Stimulated activated CD4-positive, alpha-beta T cell treated with anti-CD3 and anti-CD28 coated beads, Interleukin-1b, Interleukin-23, amount 100 ng/mL, for 24 hours (primary cell): ENCODE data around the gene P2RY12.

Experiments
- DNase-seq, 4 experiments: peaks; one replicate each; pipeline ENCODE4 v3.0.0-alpha.2; 2020; ENCODE audit warnings: low read depth in 4 of 4, low spot score in 1 of 4

P2RY12 gene

GRCh38 chr3:151384741-151385174, at the start of gene P2RY12:
P2RY12 (minus strand) TSS chr3:151384753; CDS start chr3:151338845, 45,908 bp downstream.
- DNase-seq, result no peak

DNA sequence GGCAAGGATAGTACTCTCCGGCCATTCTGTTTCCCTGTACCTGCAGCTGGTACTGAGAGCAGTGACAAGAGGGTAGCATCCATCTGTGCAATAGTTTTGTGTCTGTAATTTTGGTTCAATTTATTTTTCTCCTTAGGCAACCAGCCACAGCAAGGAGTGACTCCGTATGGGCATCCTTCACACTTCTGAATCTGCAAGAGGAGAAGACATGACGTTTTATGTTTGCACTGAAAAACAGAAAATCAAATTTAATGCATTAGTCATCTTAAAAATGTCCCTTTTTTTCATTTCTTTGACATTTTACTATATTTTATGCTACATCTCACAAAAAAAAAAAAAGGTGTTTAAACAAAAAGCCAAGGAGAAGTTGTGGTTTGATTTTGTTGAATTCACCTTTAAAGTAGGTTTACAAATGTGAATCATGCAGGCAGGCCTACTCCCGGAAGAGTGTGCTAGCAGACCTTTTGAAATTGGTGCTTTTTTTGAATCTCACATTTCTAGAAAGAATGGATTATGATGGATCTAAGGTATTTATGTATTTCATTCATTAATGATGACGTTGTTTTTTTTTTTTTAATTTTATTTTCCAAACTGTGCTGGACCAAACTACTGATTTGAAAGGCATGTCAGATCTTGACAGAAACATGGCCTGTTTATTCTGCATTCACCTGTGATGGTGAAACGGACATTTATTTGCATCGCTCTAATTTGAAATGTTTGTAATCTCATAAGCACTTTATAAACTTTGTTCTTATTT, 48.2 kb upstream of the P2RY12 start:
- no peak for DNase-seq

- DNase-seq, result no peak
Measured at GRCh38 chr3:151431940-151432339, 47.4 kb upstream of the P2RY12 start.

GRCh38 chr3:151430821-151431484, 46.4 kb upstream of the P2RY12 start:
- DNase-seq, result no peak

- no peak for DNase-seq
Measured at GRCh38 chr3:151428386-151428785, 43.8 kb upstream of the P2RY12 start.

GRCh38 chr3:151426341-151426657, 41.7 kb upstream of the P2RY12 start:
- no peak for DNase-seq

DNA sequence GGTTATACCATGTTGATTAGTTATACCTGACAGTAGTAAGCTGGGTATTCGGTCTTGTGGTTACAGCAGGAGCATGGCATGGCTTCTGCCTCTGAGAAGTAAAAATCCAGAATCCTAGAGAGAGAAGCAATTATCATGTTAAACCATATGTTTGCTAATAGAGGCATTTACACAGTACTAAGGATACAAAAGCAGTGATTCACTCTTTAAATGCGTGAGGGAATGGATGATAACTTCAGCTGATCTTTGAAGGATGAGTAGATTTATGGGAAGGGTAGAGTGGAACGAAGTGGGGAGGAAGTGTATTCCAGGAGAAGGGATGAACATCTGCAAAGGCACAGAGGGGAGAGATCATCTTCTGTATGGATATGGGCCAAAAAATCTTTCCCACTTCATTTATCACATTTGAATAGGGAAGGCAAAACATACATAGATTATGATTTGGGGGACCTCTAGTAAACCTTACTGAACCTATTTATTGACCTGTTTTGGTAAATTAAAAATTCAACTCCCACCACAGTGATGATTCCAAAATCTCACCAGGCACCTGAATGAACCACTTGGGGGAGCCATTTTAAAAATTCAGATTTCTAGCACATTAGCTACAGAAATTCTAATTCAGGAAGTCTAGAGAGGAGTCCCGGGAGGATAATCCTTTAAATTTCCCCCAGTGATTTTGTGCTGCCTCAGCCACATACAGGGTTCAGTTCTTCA, 41.2 kb upstream of the P2RY12 start:
- no peak for DNase-seq

DNA sequence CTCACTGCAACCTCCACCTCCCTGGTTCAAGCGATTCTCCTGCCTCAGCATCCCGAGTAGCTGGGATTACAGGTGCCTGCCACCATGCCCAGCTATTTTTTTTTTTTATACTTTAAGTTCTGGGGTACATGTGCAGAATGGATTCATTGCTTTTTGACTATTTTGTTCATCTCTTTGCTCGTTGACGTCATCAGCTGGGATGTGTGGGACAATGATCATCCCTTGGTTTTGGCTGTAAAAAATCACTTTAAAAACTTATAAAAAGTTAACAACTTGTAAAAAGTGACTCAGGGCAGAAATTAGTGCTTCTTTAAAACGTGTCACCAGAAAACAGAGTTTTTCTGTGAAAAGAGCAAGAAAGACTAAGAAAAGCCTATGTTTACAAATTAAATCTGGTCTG, 38.5 kb upstream of the P2RY12 start:
- DNase-seq, result no peak

DNA sequence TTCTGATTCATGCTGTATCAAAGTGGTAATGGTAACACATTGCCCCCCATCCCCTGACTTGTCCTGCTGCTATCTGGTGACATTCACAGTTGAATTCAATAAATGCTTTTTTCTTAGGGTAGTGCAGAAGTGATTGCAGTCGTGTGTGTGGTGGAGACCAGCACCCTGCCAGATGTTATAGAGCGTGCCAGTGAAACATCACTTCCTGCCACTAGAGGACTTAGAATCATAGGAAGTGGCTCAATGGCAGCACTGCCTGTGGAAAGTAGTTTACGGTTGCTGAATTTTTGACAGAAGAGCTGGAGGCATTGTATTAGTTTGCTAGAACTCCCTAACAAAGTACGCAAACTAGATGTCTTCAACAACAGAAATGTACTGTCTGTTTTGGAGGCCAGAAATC, 37.4 kb upstream of the P2RY12 start:
- no peak for DNase-seq

DNA sequence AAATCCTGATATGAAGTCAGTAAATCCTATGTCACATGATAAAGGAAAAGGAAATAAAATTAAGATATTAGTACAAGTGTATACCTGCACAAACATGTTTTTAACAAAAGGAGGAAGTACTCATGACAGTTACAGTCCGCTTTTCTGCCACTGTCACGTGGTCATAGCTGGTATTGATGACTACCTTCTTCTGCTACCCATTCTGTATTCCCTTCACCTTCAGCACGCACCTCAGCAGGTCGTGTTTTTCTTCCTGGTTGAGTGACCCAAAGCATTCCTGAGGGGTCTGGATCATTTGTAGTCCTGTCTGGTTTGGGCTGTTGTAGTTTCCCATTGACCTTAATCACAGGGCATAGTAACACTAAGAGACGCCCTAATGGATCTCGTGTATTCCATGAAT, 35.3 kb upstream of the P2RY12 start:
- no peak for DNase-seq

- DNase-seq, result no peak
Measured at GRCh38 chr3:151415289-151415688, 30.7 kb upstream of the P2RY12 start.

- DNase-seq, result no peak
Measured at GRCh38 chr3:151412989-151413388, 28.4 kb upstream of the P2RY12 start.

DNA sequence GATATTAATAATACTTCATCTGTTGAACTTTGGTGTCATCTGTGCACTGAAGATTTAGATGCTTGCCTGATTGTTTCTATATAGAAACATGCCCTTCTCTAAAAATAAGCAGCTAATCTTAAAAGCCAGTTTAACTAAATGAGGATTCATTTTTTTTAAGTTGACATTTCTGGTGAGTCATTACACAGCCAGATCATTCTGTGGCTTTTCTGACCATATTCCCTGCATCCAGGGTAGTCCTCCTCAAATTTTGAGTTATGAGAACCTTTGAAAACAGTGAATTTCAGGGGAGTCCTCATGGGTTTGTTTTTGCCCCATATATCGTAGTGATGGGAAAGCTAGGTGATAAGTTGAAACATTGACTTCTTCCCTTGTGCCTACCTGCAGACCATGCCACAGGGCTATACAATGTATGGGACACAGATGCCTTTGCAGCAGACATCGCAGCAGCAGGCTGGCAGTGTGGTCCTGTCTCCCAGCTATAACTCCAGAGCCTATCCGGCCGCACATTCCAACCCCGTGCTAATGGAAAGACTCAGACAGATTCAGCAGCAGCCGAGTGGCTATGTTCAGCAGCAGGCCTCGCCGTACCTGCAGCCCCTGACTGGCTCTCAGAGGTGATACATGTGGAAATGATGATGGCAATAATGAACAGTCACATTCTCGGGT, 26.5 kb upstream of the P2RY12 start:
- DNase-seq, result no peak

- DNase-seq, result no peak
Measured at GRCh38 chr3:151407928-151408327, 23.4 kb upstream of the P2RY12 start.

DNA sequence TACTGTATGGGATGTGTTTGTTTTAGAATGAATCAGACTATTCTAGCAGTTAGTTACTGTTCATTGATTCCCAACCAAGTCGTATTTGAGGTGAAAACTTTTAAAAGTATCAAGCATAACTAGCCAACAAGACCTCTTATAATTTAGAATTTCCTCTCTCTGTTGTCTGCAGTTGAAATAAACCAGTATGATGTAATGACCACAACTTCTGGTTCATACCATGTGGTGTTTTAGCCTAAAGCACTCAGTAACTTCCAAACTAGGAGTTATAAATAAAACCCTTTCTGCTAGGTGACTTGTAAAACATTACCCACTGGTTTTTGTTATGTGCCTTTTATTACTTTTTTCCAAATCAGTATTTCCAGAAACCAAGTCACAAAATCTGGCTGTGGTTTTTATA, 19.8 kb upstream of the P2RY12 start:
- no peak for DNase-seq

GRCh38 chr3:151403246-151403645, 18.7 kb upstream of the P2RY12 start:
- no peak for DNase-seq

DNA sequence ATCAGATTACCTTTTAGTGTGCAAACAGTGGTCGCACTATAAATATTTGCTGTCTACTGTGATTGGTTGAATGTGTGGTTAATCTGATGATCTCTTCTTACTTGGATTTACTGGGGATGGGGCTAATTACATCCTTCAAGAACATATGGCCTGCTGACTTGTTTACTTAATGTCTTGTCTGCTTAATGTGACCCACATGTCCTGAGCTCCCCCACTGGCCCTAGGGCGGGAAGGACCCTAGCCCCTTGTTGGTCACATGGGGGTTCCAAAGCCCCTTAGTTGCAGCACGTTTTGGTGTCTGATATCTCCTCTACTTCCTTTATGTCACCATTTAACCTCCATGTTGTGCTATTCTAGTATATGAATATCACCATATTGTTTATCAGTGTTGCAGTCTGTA, 17.8 kb upstream of the P2RY12 start:
- DNase-seq, result no peak

- DNase-seq, result no peak
Measured at GRCh38 chr3:151400341-151400740, 15.8 kb upstream of the P2RY12 start.

DNA sequence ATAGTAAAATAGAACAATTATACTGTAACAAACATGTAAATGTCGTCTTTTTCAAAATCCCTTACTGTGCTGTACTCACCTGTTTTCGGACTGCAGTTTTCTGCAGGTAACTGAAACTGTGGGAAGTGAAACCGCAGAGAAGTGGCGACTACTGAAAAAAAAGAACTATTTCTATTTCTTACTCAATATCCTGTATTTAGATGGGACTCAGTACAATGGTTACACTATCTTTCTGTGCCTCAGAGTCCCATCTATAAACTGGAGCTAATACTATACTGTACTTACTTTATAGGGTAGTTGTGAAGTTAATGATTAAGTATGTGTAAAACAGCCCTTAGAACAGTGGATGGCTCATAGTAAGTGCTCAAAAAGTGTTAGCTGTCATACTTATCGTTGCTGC, 14.3 kb upstream of the P2RY12 start:
- DNase-seq, result no peak

DNA sequence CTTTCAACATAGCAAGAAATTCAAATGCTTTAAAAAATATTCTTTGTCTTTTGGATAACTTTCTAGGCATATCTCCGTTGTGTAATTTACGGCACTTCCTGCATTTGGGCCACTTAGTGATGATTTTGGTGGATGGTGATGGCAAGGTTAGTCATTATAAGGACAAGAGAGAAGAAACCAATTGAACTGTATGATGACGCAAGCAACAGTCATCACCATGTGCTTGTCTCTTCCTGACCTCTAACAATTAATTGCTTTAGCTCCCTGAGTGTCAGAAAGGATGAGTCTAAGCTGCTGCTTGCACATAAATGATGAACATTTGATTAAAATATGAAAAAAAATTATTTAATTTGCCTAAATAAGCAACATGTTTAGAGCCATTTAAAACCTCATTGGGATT, 11.3 kb upstream of the P2RY12 start:
- no peak for DNase-seq

DNA sequence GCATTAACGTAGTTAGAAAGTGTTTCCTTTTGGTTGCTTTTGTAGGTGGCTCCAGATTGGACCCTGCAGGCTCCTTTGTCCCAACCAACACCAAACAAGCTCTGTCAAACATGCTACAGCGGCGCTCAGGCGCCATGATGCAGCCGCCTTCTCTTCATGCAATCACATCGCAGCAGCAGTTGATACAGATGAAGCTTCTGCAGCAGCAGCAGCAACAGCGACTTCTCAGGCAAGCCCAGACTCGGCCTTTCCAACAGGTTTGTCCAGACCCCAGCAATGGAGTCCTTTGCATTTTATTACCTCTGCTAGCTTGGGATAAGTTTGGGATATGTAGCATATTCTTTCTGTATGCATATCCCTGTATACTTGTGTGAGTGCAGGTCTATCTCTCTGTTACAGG, 10.1 kb upstream of the P2RY12 start:
- no peak for DNase-seq

- no peak for DNase-seq
Measured at GRCh38 chr3:151393941-151394340, 9.4 kb upstream of the P2RY12 start.
